Esophagus muscularis mucosa (tissue), 4 donors: ENCODE data around the gene TOE1. TPM values are rescaled to one million over a fixed set of nuclear protein-coding genes. Genes with fewer than 3 reads are reported as not detected.
A peak's percentile ranks its signal among the peaks of the same experiment; 100 is the strongest.
"Not testable (repeated sequence)": the region's sequence is repeated elsewhere in the genome, so short reads cannot be mapped to it uniquely, and the experiment has no call there.

Experiments
- DNase-seq: peaks from one replicate; pipeline ENCODE4 v3.0.0-alpha.2; 2017; ENCODE audit errors: extremely low spot score
- H3K27ac ChIP-seq, 4 donors: fragments of 200-600 bp; sonication (generic); replicated peaks in 1 of 4; 1 replicate in 3 of 4; 2 replicates in 1 of 4; pipeline ENCODE4 v1.5.1; 2016 to 2019; ENCODE audit warnings: mild to moderate bottlenecking in 1 of 4
- H3K27me3 ChIP-seq, 4 donors: fragments of 200-600 bp; sonication (generic); one replicate each; pipeline versions ENCODE4 v1.5.1 to v1.6.0; 2016 to 2019
- H3K36me3 ChIP-seq, 4 donors: fragments of 200-600 bp; sonication (generic); one replicate each; pipeline ENCODE4 v1.5.1; 2016 to 2019
- H3K4me1 ChIP-seq, 4 donors: fragments of 200-600 bp; sonication (generic); one replicate each; pipeline ENCODE4 v1.5.1; 2016 to 2019
- H3K4me3 ChIP-seq, 4 donors: fragments of 200-600 bp; sonication (generic); 1 replicate in 2 of 4; 2 replicates in 2 of 4; pipeline ENCODE4 v1.5.1; 2016 to 2019; ENCODE audit warnings: mild to moderate bottlenecking in 4 of 4, moderate library complexity in 1 of 4
- H3K9me3 ChIP-seq, 4 donors: fragments of 200-600 bp; sonication (generic); 1 replicate in 3 of 4; 2 replicates in 1 of 4; pipeline ENCODE4 v1.5.1; 2016 to 2019
- CTCF ChIP-seq, 3 experiments: fragments of 200-600 bp in 2 of 3; fragments of 450-650 bp in 1 of 3; sonication (generic) in 2 of 3; IDR thresholded peaks; one replicate each; pipeline ENCODE4 v1.5.1; 2017 to 2019; ENCODE audit warnings: antibody characterized with exemption in 3 of 3, mild to moderate bottlenecking in 2 of 3, moderate library complexity in 1 of 3
- EP300 ChIP-seq: sonication (generic); formaldehyde crosslinking; IDR thresholded peaks from one replicate; pipeline ENCODE4 v1.6.1; 2017; ENCODE audit warnings: antibody characterized with exemption
- POLR2A ChIP-seq: fragments of 450-650 bp; IDR thresholded peaks from one replicate; pipeline ENCODE4 v1.6.1; 2017; ENCODE audit warnings: antibody characterized with exemption, moderate library complexity, mild to moderate bottlenecking, low read depth
- POLR2AphosphoS5 ChIP-seq, 2 donors: sonication (generic); formaldehyde crosslinking; IDR thresholded peaks; one replicate each; pipeline ENCODE4 v1.6.1; 2017; ENCODE audit warnings: antibody characterized with exemption in 2 of 2
- WGBS: methylation state at CpG from one replicate; pipeline ENCODE4 v1.1.5; 2018; 5-methylcytosine and 5-hydroxymethylcytosine counted together
- intact Hi-C: fragments of 100-400 bp; cut with DNase I; formaldehyde crosslinking; loops from one replicate; pipeline ENCODE4 v1.15.1; 2023
- total RNA-seq, 4 donors: library from RNA; depleted of rRNA; stranded (reverse); fragments of >200 nt; gene quantifications; one replicate each; pipeline versions ENCODE4 v1.1.0 to v1.2.1, GENCODE V29; 2016

TOE1 gene
- total RNA-seq, 4 donors from 2014 or later, result 5.0 to 11.8 (median 7.6) TPM

- Histone ChIP-seq H3K27me3 (no peaks in the 10 kb centered on the region), H3K9me3 (no peaks in the 10 kb centered on the region), H3K4me3 (peak overlapping the region in 2 of 4 donors; percentile 10 to 15), H3K27ac (peak overlapping the region; percentile 58 to 74 (median 70)), H3K4me1 (peaks cover 12 to 26% (median 22%) of the 10 kb centered on the region in 4 donors), H3K36me3 (no peaks in the 10 kb centered on the region)
- DNase-seq, result no peak
- intact Hi-C loops, result loop anchor here (2.0 kb wide), 2 partner anchors 133 to 211 kb away; no protein-coding TSS in a partner anchor
- 15% methylated on average over 7 of the region's 7 CpGs for whole genome bisulfite sequencing
- TF ChIP-seq POLR2AphosphoS5 (IDR thresholded peaks at IDR 0.05), result no peak
- TF ChIP-seq CTCF (IDR thresholded peaks at IDR 0.05), result peak; percentile 73 to 83 (median 76)
These were observed 20.0 kb downstream of the TOE1 start for GRCh38 chr1:45359882-45360513.

- H3K36me3 ChIP-seq, H3K27me3 ChIP-seq, DNase-seq, H3K9me3 ChIP-seq: not testable (repeated sequence)
- Histone ChIP-seq H3K4me3 (peak overlapping the region; percentile 6 to 38 (median 20)), H3K4me1 (peaks cover 12 to 26% (median 22%) of the 10 kb centered on the region in 4 donors), H3K27ac (peak overlapping the region; percentile 58 to 74 (median 70))
- intact Hi-C loops, result loop anchor here (2.0 kb wide), 1 partner anchor 132 kb away; no protein-coding TSS in a partner anchor
- 27% methylated on average over 5 of the region's 7 CpGs for WGBS
- TF ChIP-seq POLR2AphosphoS5 (IDR thresholded peaks at IDR 0.05) (peak; percentile 41 to 58), CTCF (IDR thresholded peaks at IDR 0.05) (peak in 1 of 3 experiments; percentile 21)
These were observed 21.0 kb downstream of the TOE1 start for GRCh38 chr1:45360981-45361380.

GRCh38 chr1:45364294-45364693, 24.3 kb downstream of the TOE1 start:
- WGBS, result 94% methylated on average over 2 of the region's 2 CpGs
- intact Hi-C loops, result no loop called here

GRCh38 chr1:45365051-45365450, 25.1 kb downstream of the TOE1 start:
- no peak for DNase-seq
- H3K4me1 ChIP-seq, result peaks cover 11 to 18% (median 15%) of the 10 kb centered on the region in 4 donors
- H3K27me3 ChIP-seq, result no peaks in the 10 kb centered on the region
- no peak overlapping the region for H3K27ac ChIP-seq
- 87% methylated on average over 6 of the region's 6 CpGs for WGBS
- TF ChIP-seq CTCF (IDR thresholded peaks at IDR 0.05) (no peak), EP300 (no peak), POLR2A (no peak), POLR2AphosphoS5 (IDR thresholded peaks at IDR 0.05) (no peak)
- H3K36me3 ChIP-seq, result no peaks in the 10 kb centered on the region
- no peaks in the 10 kb centered on the region for H3K9me3 ChIP-seq
- intact Hi-C loops, result no loop called here
- H3K4me3 ChIP-seq, result no peak overlapping the region

More at GRCh38 chr1:45364294-45364693, 24.3 kb downstream of the TOE1 start:
- TF ChIP-seq EP300 (no peak), POLR2A (no peak), CTCF (IDR thresholded peaks at IDR 0.05) (no peak), POLR2AphosphoS5 (IDR thresholded peaks at IDR 0.05) (no peak)
- H3K27ac ChIP-seq, result no peak overlapping the region
- no peaks in the 10 kb centered on the region for H3K27me3 ChIP-seq
- peaks cover 12 to 26% (median 22%) of the 10 kb centered on the region in 4 donors for H3K4me1 ChIP-seq
- no peaks in the 10 kb centered on the region for H3K36me3 ChIP-seq
- no peak for DNase-seq
- no peak overlapping the region for H3K4me3 ChIP-seq
- H3K9me3 ChIP-seq, result no peaks in the 10 kb centered on the region

GRCh38 chr1:45370575-45370974, 30.6 kb downstream of the TOE1 start:
- Histone ChIP-seq H3K27ac (no peak overlapping the region), H3K4me3 (no peak overlapping the region), H3K27me3 (no peaks in the 10 kb centered on the region), H3K36me3 (no peaks in the 10 kb centered on the region), H3K4me1 (peaks cover 0 to 17% (median 7%) of the 10 kb centered on the region in 4 donors), H3K9me3 (no peaks in the 10 kb centered on the region)
- TF ChIP-seq EP300, result no peak
- TF ChIP-seq POLR2A, result no peak
- no peak for TF ChIP-seq POLR2AphosphoS5 (IDR thresholded peaks at IDR 0.05)
- no peak for TF ChIP-seq CTCF (IDR thresholded peaks at IDR 0.05)
- DNase-seq, result no peak
- intact Hi-C loops, result no loop called here
